WTC11 (cell line): Measurements from ENCODE around the gene HAPLN1. TPM values are rescaled to one million over a fixed set of nuclear protein-coding genes. Genes with fewer than 3 reads are reported as not detected.

Source experiments
- ATAC-seq: fragments of 200-7000 bp; cut with Tn5 transposase; 2 replicates; pipeline ENCODE4 v1.10.0; 2021; ENCODE audit warnings: mild to moderate bottlenecking, moderate library complexity
- CTCF ChIA-PET: fragments of 300-600 bp; sonication (Branson Sonifier 250); formaldehyde crosslinking; loops from one replicate; lab custom pipeline; 2021; ENCODE audit warnings: antibody characterized with exemption; lab: Charles Lee
- POLR2A ChIA-PET: fragments of 350-600 bp; sonication (Branson Sonifier 250); formaldehyde crosslinking; loops from one replicate; lab custom pipeline; 2021; ENCODE audit warnings: antibody characterized with exemption; lab: Charles Lee
- DNase-seq: peaks from one replicate; pipeline ENCODE4 v3.0.0; 2021; ENCODE audit warnings: low spot score
- H3K27ac Mint-ChIP-seq: 2 replicates; pipeline ENCODE4 v1.8.0; 2021; ENCODE audit warnings: mixed read lengths
- H3K27me3 Mint-ChIP-seq: 2 replicates; pipeline ENCODE4 v1.8.0; 2021; ENCODE audit warnings: low read depth, mild to moderate bottlenecking, moderate library complexity, mixed read lengths
- H3K36me3 Mint-ChIP-seq: 2 replicates; pipeline ENCODE4 v1.8.0; 2021; ENCODE audit warnings: mixed read lengths
- H3K4me1 Mint-ChIP-seq: 2 replicates; pipeline ENCODE4 v1.8.0; 2022; ENCODE audit warnings: mixed read lengths
- H3K4me3 Mint-ChIP-seq: 2 replicates; pipeline ENCODE4 v1.8.0; 2021; ENCODE audit warnings: mild to moderate bottlenecking, moderate library complexity, mixed read lengths
- H3K9me3 Mint-ChIP-seq: 2 replicates; pipeline ENCODE4 v1.8.0; 2021; ENCODE audit warnings: mixed read lengths
- ATF3 ChIP-seq: sonication (generic); formaldehyde crosslinking; conservative IDR thresholded peaks from 2 replicates; pipeline ENCODE4 v1.8.1; 2022; ENCODE audit warnings: mild to moderate bottlenecking, missing genetic modification reagents
- CBFB ChIP-seq: sonication (generic); formaldehyde crosslinking; IDR thresholded peaks from 2 replicates; pipeline ENCODE4 v1.8.1; 2022; ENCODE audit warnings: mild to moderate bottlenecking, low read depth, missing genetic modification reagents
- CDX4 ChIP-seq: fragments of 250-450 bp; sonication (Bioruptor Pico); IDR thresholded peaks from 2 replicates; pipeline ENCODE4 v1.9.0; 2021; ENCODE audit warnings: moderate library complexity, mild to moderate bottlenecking, inconsistent platforms, borderline replicate concordance
- EMX1 ChIP-seq: fragments of 250-450 bp; sonication (Bioruptor Pico); IDR thresholded peaks from 2 replicates; pipeline ENCODE4 v1.8.0; 2021; ENCODE audit warnings: mild to moderate bottlenecking
- ETV6 ChIP-seq: sonication (generic); formaldehyde crosslinking; IDR thresholded peaks from 2 replicates; pipeline ENCODE4 v1.8.1; 2022; ENCODE audit warnings: mild to moderate bottlenecking, missing genetic modification reagents
- FOXK1 ChIP-seq: sonication (generic); formaldehyde crosslinking; IDR thresholded peaks from 2 replicates; pipeline ENCODE4 v1.8.0; 2022; ENCODE audit warnings: mild to moderate bottlenecking, moderate library complexity, missing genetic modification reagents
- GRHL2 ChIP-seq: fragments of 250-450 bp; sonication (Bioruptor Pico); IDR thresholded peaks from 2 replicates; pipeline ENCODE4 v1.8.0; 2022; ENCODE audit warnings: mild to moderate bottlenecking, moderate library complexity; ENCODE audit not compliant: insufficient replicate concordance, severe bottlenecking
- IRF2 ChIP-seq: sonication (generic); formaldehyde crosslinking; IDR thresholded peaks from 2 replicates; pipeline ENCODE4 v1.8.0; 2022; ENCODE audit warnings: low read depth, missing genetic modification reagents, borderline replicate concordance
- MXD4 ChIP-seq: fragments of 250-450 bp; sonication (Bioruptor Pico); IDR thresholded peaks from 2 replicates; pipeline ENCODE4 v1.8.0; 2021; ENCODE audit warnings: mild to moderate bottlenecking, moderate library complexity, borderline replicate concordance
- NFATC4 ChIP-seq: fragments of 250-450 bp; sonication (Bioruptor Pico); IDR thresholded peaks from 2 replicates; pipeline ENCODE4 v1.9.0; 2021; ENCODE audit warnings: mild to moderate bottlenecking
- NR1H2 ChIP-seq: sonication (generic); formaldehyde crosslinking; IDR thresholded peaks from 2 replicates; pipeline ENCODE4 v1.9.0; 2021; ENCODE audit warnings: mild to moderate bottlenecking, moderate library complexity, missing genetic modification reagents
- PRDM15 ChIP-seq: sonication (generic); formaldehyde crosslinking; IDR thresholded peaks from 2 replicates; pipeline ENCODE4 v1.8.0; 2022; ENCODE audit warnings: missing genetic modification reagents
- PREB ChIP-seq: sonication (generic); formaldehyde crosslinking; IDR thresholded peaks from 2 replicates; pipeline ENCODE4 v1.8.1; 2022; ENCODE audit warnings: mild to moderate bottlenecking, missing genetic modification reagents, moderate library complexity, borderline replicate concordance
- TCF7 ChIP-seq: sonication (generic); formaldehyde crosslinking; IDR thresholded peaks from 2 replicates; pipeline ENCODE4 v1.8.0; 2022; ENCODE audit warnings: mild to moderate bottlenecking, low read depth, missing genetic modification reagents, moderate library complexity
- ZMAT4 ChIP-seq: fragments of 250-450 bp; sonication (Bioruptor Pico); IDR thresholded peaks from 2 replicates; pipeline ENCODE4 v1.9.0; 2021; ENCODE audit warnings: mild to moderate bottlenecking
- ZNF121 ChIP-seq: sonication (generic); formaldehyde crosslinking; IDR thresholded peaks from 2 replicates; pipeline ENCODE4 v1.8.0; 2023; ENCODE audit warnings: missing genetic modification reagents
- ZNF219 ChIP-seq: sonication (generic); formaldehyde crosslinking; IDR thresholded peaks from 2 replicates; pipeline ENCODE4 v1.8.0; 2023; ENCODE audit warnings: missing genetic modification reagents, mild to moderate bottlenecking, borderline replicate concordance
- total RNA-seq: library from RNA; stranded (reverse); gene quantifications from 3 replicates; pipeline ENCODE4 v1.2.3, GENCODE V29; 2021
- TF ChIP-seq, protein P1 (sequence below): sonication (generic); formaldehyde crosslinking; IDR thresholded peaks from 2 replicates; pipeline ENCODE4 v1.8.1; 2023; ENCODE audit warnings: mild to moderate bottlenecking, missing genetic modification reagents
- TF ChIP-seq, protein P2 (sequence below): sonication (generic); formaldehyde crosslinking; IDR thresholded peaks from 2 replicates; pipeline ENCODE4 v1.8.0; 2023; ENCODE audit warnings: missing genetic modification reagents
- TF ChIP-seq, protein P3 (sequence below): sonication (generic); formaldehyde crosslinking; IDR thresholded peaks from 2 replicates; pipeline ENCODE4 v1.8.1; 2022; ENCODE audit warnings: low read depth, missing genetic modification reagents, borderline replicate concordance
- TF ChIP-seq, protein P4 (sequence below): sonication (generic); formaldehyde crosslinking; IDR thresholded peaks from 2 replicates; pipeline ENCODE4 v1.8.1; 2023; ENCODE audit warnings: mild to moderate bottlenecking, missing genetic modification reagents, moderate library complexity
- TF ChIP-seq, protein P5 (sequence below): sonication (generic); formaldehyde crosslinking; IDR thresholded peaks from 2 replicates; pipeline ENCODE4 v1.8.1; 2022; ENCODE audit warnings: mild to moderate bottlenecking, moderate library complexity, missing genetic modification reagents

HAPLN1 gene
- total RNA-seq, 1 experiment from 2014 or later = 9.4 TPM

GRCh38 chr5:83703059-83703458, 17.6 kb downstream of the HAPLN1 start:
- Mint-ChIP-seq H3K4me1 (no peaks in the 10 kb centered on the region), H3K9me3 (peaks cover 42% of the 10 kb centered on the region), H3K36me3 (peaks cover 30% of the 10 kb centered on the region), H3K27ac (no peak overlapping the region), H3K4me3 (no peak overlapping the region), H3K27me3 (no peaks in the 10 kb centered on the region)
- no peak for DNase-seq
- ATAC-seq = no peak
- POLR2A ChIA-PET = no interaction called here
- no peak for TF ChIP-seq NR1H2 (CRISPR knock-in tag)
- TF ChIP-seq, protein P1, sequence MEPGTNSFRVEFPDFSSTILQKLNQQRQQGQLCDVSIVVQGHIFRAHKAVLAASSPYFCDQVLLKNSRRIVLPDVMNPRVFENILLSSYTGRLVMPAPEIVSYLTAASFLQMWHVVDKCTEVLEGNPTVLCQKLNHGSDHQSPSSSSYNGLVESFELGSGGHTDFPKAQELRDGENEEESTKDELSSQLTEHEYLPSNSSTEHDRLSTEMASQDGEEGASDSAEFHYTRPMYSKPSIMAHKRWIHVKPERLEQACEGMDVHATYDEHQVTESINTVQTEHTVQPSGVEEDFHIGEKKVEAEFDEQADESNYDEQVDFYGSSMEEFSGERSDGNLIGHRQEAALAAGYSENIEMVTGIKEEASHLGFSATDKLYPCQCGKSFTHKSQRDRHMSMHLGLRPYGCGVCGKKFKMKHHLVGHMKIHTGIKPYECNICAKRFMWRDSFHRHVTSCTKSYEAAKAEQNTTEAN (CRISPR knock-in tag) = no peak
- no peak for TF ChIP-seq TCF7 (CRISPR knock-in tag)
- CTCF ChIA-PET = interaction anchor here (1.6 kb wide), 1 partner anchor 9 kb away, joined by 4 read pairs; no protein-coding TSS in a partner anchor

DNA sequence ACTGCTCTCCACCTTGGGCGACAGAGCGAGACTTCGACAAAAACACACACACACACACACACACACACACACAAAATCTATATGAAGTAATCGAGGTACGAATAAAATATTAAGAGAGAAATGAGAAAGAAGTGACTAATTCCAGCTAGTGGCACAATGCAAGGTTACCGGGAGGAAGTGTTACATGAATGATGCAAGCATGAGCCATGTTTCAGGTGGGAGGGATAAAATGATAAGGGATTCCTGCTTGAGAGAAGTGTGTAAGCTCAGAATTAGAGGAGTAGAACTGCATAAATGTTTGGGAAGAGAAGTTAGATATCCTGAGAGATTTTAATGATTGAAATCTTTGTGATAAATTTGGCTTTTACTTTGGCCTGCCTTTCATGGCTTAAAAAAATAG, 18.8 kb downstream of the HAPLN1 start:
- Mint-ChIP-seq H3K4me3 (no peak overlapping the region), H3K27me3 (no peaks in the 10 kb centered on the region), H3K9me3 (peaks cover 31% of the 10 kb centered on the region), H3K27ac (no peak overlapping the region), H3K4me1 (peaks cover 3% of the 10 kb centered on the region)
- DNase-seq (no peak), ATAC-seq (no peak)
- POLR2A ChIA-PET = no interaction called here
- CTCF ChIA-PET = interaction anchor here (1.6 kb wide), 1 partner anchor 10 kb away, joined by 4 read pairs; no protein-coding TSS in a partner anchor
- TF ChIP-seq MXD4 (no peak), PREB (no peak), ATF3 (CRISPR knock-in tag) (no peak), ZNF219 (CRISPR knock-in tag) (no peak), ZMAT4 (CRISPR knock-in tag) (no peak), NFATC4 (CRISPR knock-in tag) (no peak), FOXK1 (CRISPR knock-in tag) (no peak), EMX1 (no peak), ETV6 (no peak), PRDM15 (CRISPR knock-in tag) (no peak), CBFB (CRISPR knock-in tag) (no peak), GRHL2 (CRISPR knock-in tag) (no peak), CDX4 (CRISPR knock-in tag) (no peak), IRF2 (CRISPR knock-in tag) (no peak), ZNF121 (no peak)
- TF ChIP-seq, protein P2, sequence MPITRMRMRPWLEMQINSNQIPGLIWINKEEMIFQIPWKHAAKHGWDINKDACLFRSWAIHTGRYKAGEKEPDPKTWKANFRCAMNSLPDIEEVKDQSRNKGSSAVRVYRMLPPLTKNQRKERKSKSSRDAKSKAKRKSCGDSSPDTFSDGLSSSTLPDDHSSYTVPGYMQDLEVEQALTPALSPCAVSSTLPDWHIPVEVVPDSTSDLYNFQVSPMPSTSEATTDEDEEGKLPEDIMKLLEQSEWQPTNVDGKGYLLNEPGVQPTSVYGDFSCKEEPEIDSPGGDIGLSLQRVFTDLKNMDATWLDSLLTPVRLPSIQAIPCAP (CRISPR knock-in tag) = no peak
- TF ChIP-seq, protein P3, sequence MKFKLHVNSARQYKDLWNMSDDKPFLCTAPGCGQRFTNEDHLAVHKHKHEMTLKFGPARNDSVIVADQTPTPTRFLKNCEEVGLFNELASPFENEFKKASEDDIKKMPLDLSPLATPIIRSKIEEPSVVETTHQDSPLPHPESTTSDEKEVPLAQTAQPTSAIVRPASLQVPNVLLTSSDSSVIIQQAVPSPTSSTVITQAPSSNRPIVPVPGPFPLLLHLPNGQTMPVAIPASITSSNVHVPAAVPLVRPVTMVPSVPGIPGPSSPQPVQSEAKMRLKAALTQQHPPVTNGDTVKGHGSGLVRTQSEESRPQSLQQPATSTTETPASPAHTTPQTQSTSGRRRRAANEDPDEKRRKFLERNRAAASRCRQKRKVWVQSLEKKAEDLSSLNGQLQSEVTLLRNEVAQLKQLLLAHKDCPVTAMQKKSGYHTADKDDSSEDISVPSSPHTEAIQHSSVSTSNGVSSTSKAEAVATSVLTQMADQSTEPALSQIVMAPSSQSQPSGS (CRISPR knock-in tag) = no peak
- TF ChIP-seq, protein P4, sequence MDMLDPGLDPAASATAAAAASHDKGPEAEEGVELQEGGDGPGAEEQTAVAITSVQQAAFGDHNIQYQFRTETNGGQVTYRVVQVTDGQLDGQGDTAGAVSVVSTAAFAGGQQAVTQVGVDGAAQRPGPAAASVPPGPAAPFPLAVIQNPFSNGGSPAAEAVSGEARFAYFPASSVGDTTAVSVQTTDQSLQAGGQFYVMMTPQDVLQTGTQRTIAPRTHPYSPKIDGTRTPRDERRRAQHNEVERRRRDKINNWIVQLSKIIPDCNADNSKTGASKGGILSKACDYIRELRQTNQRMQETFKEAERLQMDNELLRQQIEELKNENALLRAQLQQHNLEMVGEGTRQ (CRISPR knock-in tag) = no peak
- TF ChIP-seq, protein P5, sequence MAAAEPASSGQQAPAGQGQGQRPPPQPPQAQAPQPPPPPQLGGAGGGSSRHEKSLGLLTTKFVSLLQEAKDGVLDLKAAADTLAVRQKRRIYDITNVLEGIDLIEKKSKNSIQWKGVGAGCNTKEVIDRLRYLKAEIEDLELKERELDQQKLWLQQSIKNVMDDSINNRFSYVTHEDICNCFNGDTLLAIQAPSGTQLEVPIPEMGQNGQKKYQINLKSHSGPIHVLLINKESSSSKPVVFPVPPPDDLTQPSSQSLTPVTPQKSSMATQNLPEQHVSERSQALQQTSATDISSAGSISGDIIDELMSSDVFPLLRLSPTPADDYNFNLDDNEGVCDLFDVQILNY (CRISPR knock-in tag) = no peak
- TF ChIP-seq, all 79 proteins: peak for 0
- H3K36me3 Mint-ChIP-seq = peaks cover 22% of the 10 kb centered on the region
